ENCODE measurements around the gene EGR4. TPM values are rescaled to one million over a fixed set of nuclear protein-coding genes. Genes with fewer than 3 reads are reported as not detected.

The EGR4 gene
- total RNA-seq, 1 donor from 2014 or later = not detected

DNA sequence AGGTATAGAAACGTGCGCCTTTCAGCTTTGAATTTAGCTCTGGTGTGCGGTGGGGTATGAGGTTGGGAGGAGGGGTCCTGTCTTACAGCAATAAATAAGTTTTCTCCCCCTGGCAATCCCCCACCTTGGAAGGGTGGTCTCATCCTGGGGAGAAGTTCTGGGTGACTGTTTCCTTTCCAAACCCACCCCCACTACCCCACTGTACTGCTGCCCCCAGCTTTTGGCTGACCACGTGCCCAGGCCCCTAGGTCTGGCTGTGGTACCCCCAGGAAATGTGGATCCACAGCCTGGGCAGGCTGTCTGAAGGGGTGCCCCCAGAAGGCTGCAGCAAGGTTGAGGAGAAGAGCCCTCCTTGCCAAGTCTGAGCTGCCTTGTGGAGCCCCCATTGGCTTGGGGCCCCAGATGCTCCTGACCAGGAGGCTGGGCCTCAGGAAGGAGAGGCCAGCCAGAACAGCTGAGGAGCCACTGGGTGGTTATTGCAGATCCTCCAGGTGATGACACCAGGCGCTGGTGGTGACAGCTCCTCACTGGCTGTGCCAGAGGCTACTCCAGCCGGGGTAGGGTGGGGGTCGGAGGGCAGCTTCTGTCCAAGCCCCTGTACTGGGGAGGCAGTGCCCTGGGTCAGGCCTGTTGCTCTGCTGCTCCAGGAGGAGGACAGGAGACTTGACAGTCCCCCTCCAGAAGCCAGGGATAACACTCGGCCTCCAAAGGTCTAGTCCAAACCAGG is 35.0 kb downstream of the EGR4 start:
- no peaks in the 10 kb centered on the region for H3K4me1 ChIP-seq
- TF ChIP-seq, protein P1, sequence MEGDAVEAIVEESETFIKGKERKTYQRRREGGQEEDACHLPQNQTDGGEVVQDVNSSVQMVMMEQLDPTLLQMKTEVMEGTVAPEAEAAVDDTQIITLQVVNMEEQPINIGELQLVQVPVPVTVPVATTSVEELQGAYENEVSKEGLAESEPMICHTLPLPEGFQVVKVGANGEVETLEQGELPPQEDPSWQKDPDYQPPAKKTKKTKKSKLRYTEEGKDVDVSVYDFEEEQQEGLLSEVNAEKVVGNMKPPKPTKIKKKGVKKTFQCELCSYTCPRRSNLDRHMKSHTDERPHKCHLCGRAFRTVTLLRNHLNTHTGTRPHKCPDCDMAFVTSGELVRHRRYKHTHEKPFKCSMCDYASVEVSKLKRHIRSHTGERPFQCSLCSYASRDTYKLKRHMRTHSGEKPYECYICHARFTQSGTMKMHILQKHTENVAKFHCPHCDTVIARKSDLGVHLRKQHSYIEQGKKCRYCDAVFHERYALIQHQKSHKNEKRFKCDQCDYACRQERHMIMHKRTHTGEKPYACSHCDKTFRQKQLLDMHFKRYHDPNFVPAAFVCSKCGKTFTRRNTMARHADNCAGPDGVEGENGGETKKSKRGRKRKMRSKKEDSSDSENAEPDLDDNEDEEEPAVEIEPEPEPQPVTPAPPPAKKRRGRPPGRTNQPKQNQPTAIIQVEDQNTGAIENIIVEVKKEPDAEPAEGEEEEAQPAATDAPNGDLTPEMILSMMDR (IDR thresholded peaks at IDR 0.05) = no peak
- intact Hi-C loops (cut with DNase I) = no loop called here
- ATAC-seq (no peak), DNase-seq (no peak)
- no peak overlapping the region for H3K4me3 ChIP-seq
- H3K36me3 ChIP-seq = peaks cover 17% of the 10 kb centered on the region
- no peaks in the 10 kb centered on the region for H3K27me3 ChIP-seq (ENCODE audit: low read depth)
- no peak overlapping the region for H3K27ac ChIP-seq
- H3K9me3 ChIP-seq = no peaks in the 10 kb centered on the region

DNA sequence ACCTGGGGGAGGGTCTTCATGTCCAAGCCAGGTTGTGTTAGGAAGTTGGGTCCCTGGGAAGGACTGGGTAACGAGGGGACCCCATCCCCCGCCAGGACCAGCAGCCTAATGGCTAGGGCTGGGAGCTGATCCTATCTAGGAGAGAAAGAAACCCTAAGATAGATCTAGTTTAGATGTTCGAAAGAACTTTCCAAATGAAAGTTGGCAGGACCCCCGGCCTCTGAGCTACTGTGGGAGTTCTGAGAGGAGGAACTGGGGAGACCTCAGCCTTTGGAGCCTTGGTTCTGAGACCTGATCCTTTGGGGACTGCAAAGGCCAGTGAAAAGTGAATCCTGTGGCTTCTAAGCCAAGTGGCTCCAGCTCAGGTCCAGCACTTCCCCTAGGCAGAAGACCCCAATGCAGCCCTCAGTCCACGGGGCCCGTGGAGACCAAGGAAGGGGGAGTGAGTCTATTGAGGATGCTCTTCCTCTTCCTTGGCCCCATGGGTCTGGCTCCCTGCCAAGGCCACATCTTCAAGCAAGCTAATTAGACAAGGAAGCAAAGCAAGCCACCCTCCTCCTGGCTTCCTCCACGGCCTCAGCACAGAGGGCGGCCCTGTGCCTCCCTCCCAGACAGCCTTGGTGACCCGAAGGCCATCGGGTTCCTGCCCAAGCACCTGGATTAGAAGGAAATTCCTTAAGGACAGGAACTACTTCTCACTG is 35.8 kb downstream of the EGR4 start:
- no peaks in the 10 kb centered on the region for H3K27me3 ChIP-seq (ENCODE audit: low read depth)
- DNase-seq (peak; percentile 71), ATAC-seq (no peak)
- no peak overlapping the region for H3K27ac ChIP-seq
- TF ChIP-seq, protein P1 (IDR thresholded peaks at IDR 0.05) = no peak
- no peak overlapping the region for H3K4me3 ChIP-seq
- no peaks in the 10 kb centered on the region for H3K4me1 ChIP-seq
- no peaks in the 10 kb centered on the region for H3K9me3 ChIP-seq
- peaks cover 24% of the 10 kb centered on the region for H3K36me3 ChIP-seq
- intact Hi-C loops (cut with DNase I) = no loop called here

DNA sequence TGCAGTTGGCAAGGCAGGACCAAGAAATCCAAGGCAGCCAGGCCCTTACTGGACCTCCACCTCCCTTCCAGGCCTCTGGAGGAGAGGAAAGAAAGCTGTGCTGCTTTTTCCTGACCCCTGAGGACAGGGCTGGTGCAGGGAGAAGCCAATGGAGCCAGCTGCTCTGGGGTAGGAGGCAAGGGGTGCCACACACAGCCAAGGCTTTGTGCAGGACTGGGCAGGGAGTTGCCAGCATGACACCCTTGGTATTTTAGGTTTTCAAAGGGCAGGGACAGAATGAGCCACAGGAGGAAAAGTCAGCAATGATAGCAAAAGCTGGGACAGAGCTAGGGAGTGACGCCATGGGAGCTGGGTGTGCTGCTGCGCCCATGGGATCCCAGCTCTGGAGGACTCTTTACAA is 36.3 kb downstream of the EGR4 start:
- Histone ChIP-seq H3K27me3 (ENCODE audit: low read depth) (no peaks in the 10 kb centered on the region), H3K27ac (no peak overlapping the region), H3K4me1 (no peaks in the 10 kb centered on the region), H3K36me3 (peaks cover 30% of the 10 kb centered on the region), H3K4me3 (no peak overlapping the region), H3K9me3 (no peaks in the 10 kb centered on the region)
- ATAC-seq (no peak), DNase-seq (no peak)
- intact Hi-C loops (cut with DNase I) = no loop called here
- TF ChIP-seq, protein P1 (IDR thresholded peaks at IDR 0.05) = no peak

DNA sequence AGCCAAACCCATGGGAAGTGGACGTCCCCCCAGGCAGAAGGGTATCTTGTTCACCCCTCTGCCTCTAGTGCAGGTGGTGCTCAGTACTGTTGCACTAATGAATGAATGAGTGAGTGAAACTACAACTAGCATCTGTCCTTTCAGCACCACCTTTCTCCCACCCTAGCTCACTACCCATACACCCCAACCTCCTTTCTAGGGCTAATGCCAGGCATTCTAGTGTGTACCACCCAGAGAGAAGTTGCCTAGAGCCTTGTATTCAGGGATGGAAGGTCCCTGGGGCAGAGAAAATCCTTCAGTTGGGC is 36.8 kb downstream of the EGR4 start:
- ATAC-seq (no peak), DNase-seq (no peak)
- TF ChIP-seq, protein P1 (IDR thresholded peaks at IDR 0.05) = no peak
- peaks cover 34% of the 10 kb centered on the region for H3K36me3 ChIP-seq
- no peak overlapping the region for H3K27ac ChIP-seq
- no peaks in the 10 kb centered on the region for H3K4me1 ChIP-seq
- H3K9me3 ChIP-seq = no peaks in the 10 kb centered on the region
- intact Hi-C loops (cut with DNase I) = no loop called here
- H3K27me3 ChIP-seq (ENCODE audit: low read depth) = no peaks in the 10 kb centered on the region
- H3K4me3 ChIP-seq = no peak overlapping the region

DNA sequence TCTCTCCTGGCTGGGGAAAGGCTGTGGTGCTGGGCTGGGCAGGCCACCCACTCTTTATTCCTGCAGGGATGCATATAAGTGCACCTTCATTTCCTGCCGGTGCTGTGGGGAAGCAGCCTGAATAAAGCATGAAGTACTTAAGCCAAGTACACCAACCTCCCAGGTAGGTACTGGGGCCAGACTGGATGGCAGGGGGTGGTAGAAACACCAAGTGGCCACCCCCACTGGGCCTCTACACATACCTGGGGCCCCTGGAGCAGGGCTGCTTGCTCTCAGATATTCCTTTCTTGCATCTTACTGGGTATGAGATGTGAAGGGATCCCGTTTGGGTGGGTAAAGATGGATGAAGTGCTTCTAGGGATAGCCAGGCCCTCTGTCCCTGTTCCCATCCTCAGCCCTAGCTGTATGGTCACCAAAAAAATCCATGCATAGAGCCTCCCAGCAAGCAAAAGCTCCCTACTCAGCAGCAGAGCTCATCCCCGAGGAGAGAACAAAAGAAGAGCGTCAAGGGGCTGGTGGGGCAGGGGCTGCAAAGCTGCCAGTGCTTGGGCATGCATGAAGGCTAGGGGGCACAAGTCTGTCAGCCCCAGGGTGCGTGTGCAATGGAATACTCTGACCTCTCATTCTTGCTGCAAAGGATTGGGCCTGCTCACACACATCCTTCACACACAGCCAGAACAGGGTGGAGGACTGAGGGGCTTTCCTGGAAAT is 37.3 kb downstream of the EGR4 start:
- Histone ChIP-seq H3K4me1 (no peaks in the 10 kb centered on the region), H3K4me3 (no peak overlapping the region), H3K9me3 (no peaks in the 10 kb centered on the region), H3K36me3 (peaks cover 39% of the 10 kb centered on the region), H3K27ac (no peak overlapping the region), H3K27me3 (ENCODE audit: low read depth) (no peaks in the 10 kb centered on the region)
- no peak for ATAC-seq
- TF ChIP-seq, protein P1 (IDR thresholded peaks at IDR 0.05) = no peak
- intact Hi-C loops (cut with DNase I) = no loop called here
- no peak for DNase-seq
